Endothelial cell of umbilical vein (primary cell): ENCODE measurements around the gene CCND1. TPM values are rescaled to one million over a fixed set of nuclear protein-coding genes. Genes with fewer than 3 reads are reported as not detected.

ENCODE experiments used
- BruUV-seq: library from RNA; stranded (reverse); fragments of 400-500 nt; replicated peaks from 2 replicates; lab custom pipeline; 2021; lab: Mats Ljungman, UMichigan
- CTCF ChIA-PET: fragments of 300-600, 350-600 bp; sonication (Branson Sonifier 250); formaldehyde crosslinking; loops from one replicate; lab custom pipeline; 2021; ENCODE audit warnings: antibody characterized with exemption, inconsistent platforms; lab: Charles Lee
- POLR2A ChIA-PET: fragments of 300-600, 350-600 bp; sonication (Branson Sonifier 250); formaldehyde crosslinking; loops from one replicate; lab custom pipeline; 2021; ENCODE audit warnings: antibody characterized with exemption, inconsistent platforms; lab: Charles Lee
- DNase-seq: peaks from one replicate; pipeline ENCODE4 v3.0.0-alpha.2; 2011; ENCODE audit warnings: low read depth, low spot score
- FAIRE-seq: peaks from 2 replicates; lab custom pipeline; 2011; peaks lifted over from hg19 to GRCh38; lab: Jason Lieb, UNC
- H2AFZ ChIP-seq: 2 replicates; pipeline ENCODE4 v1.6.0; 2012; ENCODE audit warnings: low read depth, low read length, control low read depth, inconsistent platforms
- H3K27ac ChIP-seq: 2 replicates; pipeline ENCODE4 v1.5.1; 2011; ENCODE audit warnings: low read depth, mild to moderate bottlenecking, control low read depth, low read length, moderate library complexity; ENCODE audit not compliant: insufficient read depth
- H3K27me3 ChIP-seq, 2 experiments: 2 replicates each; pipeline versions ENCODE4 v1.6.0 to v1.6.1; 2011; ENCODE audit warnings: low read length in 2 of 2, mixed read lengths in 1 of 2; ENCODE audit not compliant: control insufficient read depth in 2 of 2, insufficient read depth in 2 of 2
- H3K36me3 ChIP-seq, 2 experiments: 2 replicates in 1 of 2; 3 replicates in 1 of 2; pipeline ENCODE4 v1.5.1; 2011; ENCODE audit warnings: low read length in 2 of 2, mild to moderate bottlenecking in 1 of 2, moderate library complexity in 1 of 2; ENCODE audit not compliant: control insufficient read depth in 2 of 2, insufficient read depth in 2 of 2; ENCODE audit errors: extremely low read depth in 1 of 2
- H3K4me1 ChIP-seq: 3 replicates; pipeline ENCODE4 v1.5.1; 2011; ENCODE audit warnings: mild to moderate bottlenecking, low read length; ENCODE audit not compliant: control insufficient read depth, insufficient read depth; ENCODE audit errors: extremely low read depth
- H3K4me2 ChIP-seq: 2 replicates; pipeline ENCODE4 v1.6.1; 2011; ENCODE audit warnings: low read length, control low read depth, mixed read lengths; ENCODE audit not compliant: insufficient read depth
- H3K4me3 ChIP-seq, 3 experiments: fragments of 200-600 bp in 1 of 3; sonication (generic), shearing (Covaris generic) in 1 of 3; replicated peaks in 1 of 3; 2 replicates each; pipeline ENCODE4 v1.5.1; 2011 to 2016; ENCODE audit warnings: control low read depth in 3 of 3, low read length in 3 of 3, mild to moderate bottlenecking in 2 of 3, inconsistent platforms in 1 of 3, low read depth in 1 of 3, moderate library complexity in 1 of 3; ENCODE audit not compliant: insufficient read depth in 1 of 3
- H3K79me2 ChIP-seq: 2 replicates; pipeline ENCODE4 v1.6.0; 2012; ENCODE audit warnings: low read length, inconsistent platforms; ENCODE audit not compliant: control insufficient read depth, insufficient read depth
- H3K9ac ChIP-seq: replicated peaks from 2 replicates; pipeline ENCODE3; 2011; ENCODE audit warnings: low read length, control low read depth; ENCODE audit not compliant: insufficient read depth; ENCODE audit errors: extremely low read depth
- H3K9me1 ChIP-seq: replicated peaks from 3 replicates; pipeline ENCODE4 v1.6.0; 2011; ENCODE audit warnings: mild to moderate bottlenecking, low read length; ENCODE audit not compliant: control insufficient read depth, insufficient read depth; ENCODE audit errors: extremely low read depth
- H3K9me3 ChIP-seq: replicated peaks from 2 replicates; pipeline ENCODE4 v1.5.1; 2012; ENCODE audit warnings: low read length, inconsistent platforms; ENCODE audit not compliant: control insufficient read depth, insufficient read depth
- H4K20me1 ChIP-seq: replicated peaks from 2 replicates; pipeline ENCODE3; 2011; ENCODE audit warnings: mild to moderate bottlenecking, low read length; ENCODE audit not compliant: control insufficient read depth, insufficient read depth; ENCODE audit errors: extremely low read depth
- EZH2 ChIP-seq: IDR thresholded peaks from 2 replicates; pipeline ENCODE4 v1.6.1; 2012; ENCODE audit warnings: borderline replicate concordance, low read depth, mild to moderate bottlenecking, moderate library complexity, low read length, inconsistent platforms; ENCODE audit not compliant: severe bottlenecking
- FOS ChIP-seq: IDR thresholded peaks from 2 replicates; pipeline ENCODE4 v1.6.1; 2011; ENCODE audit warnings: mild to moderate bottlenecking, low read length, moderate library complexity, borderline replicate concordance; ENCODE audit not compliant: insufficient read depth
- GATA2 ChIP-seq: IDR thresholded peaks from 2 replicates; pipeline ENCODE4 v1.7.0; 2011; ENCODE audit warnings: low read depth, mild to moderate bottlenecking, moderate library complexity, mixed read lengths, low read length; ENCODE audit not compliant: insufficient read length, insufficient read depth
- JUN ChIP-seq: IDR thresholded peaks from 2 replicates; pipeline ENCODE4 v1.6.1; 2011; ENCODE audit warnings: borderline replicate concordance, low read depth; ENCODE audit not compliant: insufficient read length, insufficient read depth
- MYC ChIP-seq: IDR thresholded peaks from one replicate; pipeline ENCODE4 v1.6.1; 2011; ENCODE audit warnings: mild to moderate bottlenecking, low read depth, low read length
- POLR2A ChIP-seq: IDR thresholded peaks from 2 replicates; pipeline ENCODE4 v1.6.1; 2012; ENCODE audit warnings: low read depth, mild to moderate bottlenecking, control low read depth, low read length
- POLR2AphosphoS5 ChIP-seq: IDR thresholded peaks from 2 replicates; pipeline ENCODE4 v1.6.1; 2012; ENCODE audit warnings: low read depth, mild to moderate bottlenecking, control low read depth, low read length, moderate library complexity; ENCODE audit not compliant: insufficient read depth
- dilution Hi-C: fragments of 300-500 bp; cut with MboI; formaldehyde crosslinking; loops from one replicate; pipeline ENCODE4 v1.15.0; 2019; ENCODE audit warnings: low sequenced_read_pairs; ENCODE audit not compliant: extremely low pct_ligation_motif_present
- intact Hi-C: fragments of 100-400 bp; cut with micrococcal nuclease; formaldehyde crosslinking; loops from one replicate; pipeline ENCODE4 v1.10.0; 2022
- polyA plus RNA-seq, 4 experiments: library from polyadenylated mRNA; depleted of rRNA in 3 of 4; stranded (reverse) in 3 of 4; unstranded in 1 of 4; fragments of >200 nt; gene quantifications; 2 replicates each; pipeline versions ENCODE4 v1.2.1 to v1.2.3, GENCODE V29; 2011 to 2012; ENCODE audit warnings: missing spikeins in 1 of 4
- total RNA-seq: library from RNA; stranded (reverse); gene quantifications from 2 replicates; pipeline ENCODE4 v1.2.3, GENCODE V29; 2021
- TF ChIP-seq, protein P1 (sequence below), 2 donors: IDR thresholded peaks; 1 replicate in 1 of 2; 2 replicates in 1 of 2; pipeline ENCODE4 v1.5.1; 2011; ENCODE audit warnings: low read length in 2 of 2, mild to moderate bottlenecking in 2 of 2, moderate library complexity in 2 of 2, control low read depth in 1 of 2, inconsistent platforms in 1 of 2, low read depth in 1 of 2; ENCODE audit not compliant: insufficient read depth in 1 of 2; ENCODE audit errors: extremely low read depth in 1 of 2

CCND1 gene
- total and polyA plus RNA-seq, 2 donors (not counting 3 experiments of a cell fraction or from before 2014, with no cell fraction given) = 98.7 to 370 TPM

GRCh38 chr11:69657456-69657910, 16.5 kb downstream of the CCND1 start:
- H3K27ac ChIP-seq = no peak overlapping the region
- H3K27me3 ChIP-seq = no peaks in the 10 kb centered on the region
- no peaks in the 10 kb centered on the region for H3K79me2 ChIP-seq
- H2AFZ ChIP-seq = no peak overlapping the region
- POLR2A ChIA-PET = no interaction called here
- DNase-seq (no peak), FAIRE-seq (no peak)
- H3K36me3 ChIP-seq = peaks cover 0 to 7% of the 10 kb centered on the region in 2 experiments
- H3K4me3 ChIP-seq = no peak overlapping the region
- dilution Hi-C loops (loop anchor here (25.0 kb wide), 1 partner anchor 545 kb away; no protein-coding TSS in a partner anchor), intact Hi-C loops (loop anchor here (5.0 kb wide), 1 partner anchor 555 kb away; no protein-coding TSS in a partner anchor)
- H3K9me1 ChIP-seq = no peaks in the 10 kb centered on the region
- H3K9me3 ChIP-seq = no peaks in the 10 kb centered on the region
- TF ChIP-seq FOS (no peak), EZH2 (no peak), GATA2 (no peak), JUN (no peak), POLR2AphosphoS5 (no peak), POLR2A (no peak), MYC (no peak)
- TF ChIP-seq, protein P1, sequence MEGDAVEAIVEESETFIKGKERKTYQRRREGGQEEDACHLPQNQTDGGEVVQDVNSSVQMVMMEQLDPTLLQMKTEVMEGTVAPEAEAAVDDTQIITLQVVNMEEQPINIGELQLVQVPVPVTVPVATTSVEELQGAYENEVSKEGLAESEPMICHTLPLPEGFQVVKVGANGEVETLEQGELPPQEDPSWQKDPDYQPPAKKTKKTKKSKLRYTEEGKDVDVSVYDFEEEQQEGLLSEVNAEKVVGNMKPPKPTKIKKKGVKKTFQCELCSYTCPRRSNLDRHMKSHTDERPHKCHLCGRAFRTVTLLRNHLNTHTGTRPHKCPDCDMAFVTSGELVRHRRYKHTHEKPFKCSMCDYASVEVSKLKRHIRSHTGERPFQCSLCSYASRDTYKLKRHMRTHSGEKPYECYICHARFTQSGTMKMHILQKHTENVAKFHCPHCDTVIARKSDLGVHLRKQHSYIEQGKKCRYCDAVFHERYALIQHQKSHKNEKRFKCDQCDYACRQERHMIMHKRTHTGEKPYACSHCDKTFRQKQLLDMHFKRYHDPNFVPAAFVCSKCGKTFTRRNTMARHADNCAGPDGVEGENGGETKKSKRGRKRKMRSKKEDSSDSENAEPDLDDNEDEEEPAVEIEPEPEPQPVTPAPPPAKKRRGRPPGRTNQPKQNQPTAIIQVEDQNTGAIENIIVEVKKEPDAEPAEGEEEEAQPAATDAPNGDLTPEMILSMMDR (IDR thresholded peaks at IDR 0.05; ENCODE audit: extremely low read depth in 1 of 2, insufficient read depth in 1 of 2, low read depth in 1 of 2, low read length in 2 of 2) = no peak
- no TSS peak for BruUV-seq
- H4K20me1 ChIP-seq = no peaks in the 10 kb centered on the region
- CTCF ChIA-PET = interaction anchor here (6.1 kb wide), 1 partner anchor 13 kb away, joined by 47 read pairs; no protein-coding TSS in a partner anchor
- peaks cover 3% of the 10 kb centered on the region for H3K4me1 ChIP-seq
- no peak overlapping the region for H3K4me2 ChIP-seq
- no peak overlapping the region for H3K9ac ChIP-seq
